Limb (tissue), 2 donors: Measurements from ENCODE around the gene RAB9B.
"Not testable (repeated sequence)": the region's sequence is repeated elsewhere in the genome, so short reads cannot be mapped to it uniquely, and the experiment has no call there.

Experiments used
- DNase-seq, 2 donors: peaks; one replicate each; pipeline ENCODE4 v3.0.0-alpha.2; 2016; ENCODE audit errors: extremely low spot score in 2 of 2

RAB9B gene, protein sequence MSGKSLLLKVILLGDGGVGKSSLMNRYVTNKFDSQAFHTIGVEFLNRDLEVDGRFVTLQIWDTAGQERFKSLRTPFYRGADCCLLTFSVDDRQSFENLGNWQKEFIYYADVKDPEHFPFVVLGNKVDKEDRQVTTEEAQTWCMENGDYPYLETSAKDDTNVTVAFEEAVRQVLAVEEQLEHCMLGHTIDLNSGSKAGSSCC

DNA sequence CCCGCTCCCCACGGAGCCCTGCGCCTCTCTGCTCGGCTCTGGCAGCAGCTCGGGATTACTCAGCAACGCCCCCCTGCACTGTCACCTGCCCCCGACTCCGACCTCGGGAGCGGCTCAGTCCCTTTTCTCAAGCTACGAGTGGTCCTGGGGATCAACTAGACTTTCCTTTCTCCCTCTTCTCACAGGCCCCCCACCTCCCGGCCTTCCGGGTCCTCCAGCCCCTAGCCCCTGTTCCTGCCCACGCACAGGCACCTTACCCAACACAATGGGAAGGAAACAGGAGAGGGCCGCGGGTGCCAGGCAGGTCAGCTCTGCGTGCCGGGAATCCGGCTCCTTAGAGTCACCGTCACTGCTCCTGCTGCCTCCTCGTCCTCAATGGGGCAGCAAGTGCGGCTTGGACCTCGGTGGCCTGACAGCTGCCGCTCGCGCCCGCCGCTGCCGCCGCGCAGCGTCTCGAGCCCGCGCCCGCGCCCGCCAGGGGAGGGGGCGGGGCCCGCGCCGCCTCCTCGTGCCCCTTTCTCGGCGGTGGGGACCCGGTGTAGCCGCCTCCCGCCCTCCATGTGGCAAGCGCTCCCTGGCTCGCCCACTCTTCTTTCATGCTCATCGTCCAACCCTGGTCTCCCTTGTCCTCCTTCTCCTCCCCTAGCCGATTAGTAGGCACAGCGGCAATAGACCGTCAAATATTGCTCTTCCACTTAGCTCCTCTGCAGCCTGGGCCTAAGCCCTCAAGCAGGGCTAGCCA lies at the start of gene RAB9B:
Gene RAB9B, minus strand, starts transcription at position 455 of the 742 bp plus-strand sequence. CDS start 6,473 bp downstream, outside the sequence.
- peak in 1 of 2 donors; percentile 75 for DNase-seq

DNA sequence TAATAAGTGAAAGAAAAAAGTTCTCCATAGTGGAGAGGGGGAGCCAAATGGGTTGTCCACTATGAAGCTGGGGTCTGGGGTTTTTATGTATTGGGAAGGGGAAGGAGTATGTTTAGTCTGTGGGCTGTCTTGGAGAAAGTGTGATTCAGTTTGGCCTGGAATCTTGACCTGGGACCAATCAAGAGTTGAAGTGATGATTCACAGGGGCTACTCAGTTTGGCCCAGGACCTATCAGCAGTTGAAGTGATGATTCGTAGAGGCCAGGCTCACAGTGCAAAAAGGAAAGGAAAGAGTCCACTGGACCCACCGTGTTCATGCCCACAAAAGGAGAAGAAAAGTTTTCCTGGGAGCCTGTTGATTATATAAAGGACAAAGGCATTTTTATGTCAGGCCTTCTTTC lies 47.3 kb upstream of the RAB9B start:
- DNase-seq = no peak

DNA sequence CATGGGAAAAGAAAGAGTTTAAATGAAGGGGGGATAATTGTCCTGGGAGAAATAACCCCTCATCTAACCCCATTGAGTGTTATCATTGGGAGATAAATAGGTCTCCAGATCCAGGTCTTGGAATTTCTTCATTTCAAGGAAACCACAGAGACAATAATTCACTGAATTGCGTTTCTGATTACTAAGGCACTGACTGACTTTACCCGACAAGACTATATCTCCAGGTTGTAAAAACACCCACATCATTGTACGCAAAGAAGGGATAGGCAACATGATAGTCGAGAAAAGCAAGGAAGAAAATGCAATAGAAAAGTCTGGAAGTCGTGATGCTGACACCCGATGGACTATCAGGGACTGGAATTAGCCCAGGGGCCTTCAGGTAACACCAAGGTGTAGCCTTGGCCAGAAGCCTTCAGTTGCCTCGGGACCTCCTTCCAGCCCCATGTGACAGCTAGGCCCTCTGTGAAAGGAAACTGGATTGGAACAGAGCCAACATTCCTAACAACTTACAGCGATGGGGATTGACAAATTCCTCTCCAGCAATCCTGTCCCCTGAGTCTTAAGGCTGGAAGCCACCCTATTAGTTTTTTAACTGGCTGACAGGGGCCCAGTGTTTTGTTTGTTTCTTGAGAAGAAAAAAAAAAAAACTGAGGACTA lies 46.5 kb upstream of the RAB9B start:
- no peak for DNase-seq

DNA sequence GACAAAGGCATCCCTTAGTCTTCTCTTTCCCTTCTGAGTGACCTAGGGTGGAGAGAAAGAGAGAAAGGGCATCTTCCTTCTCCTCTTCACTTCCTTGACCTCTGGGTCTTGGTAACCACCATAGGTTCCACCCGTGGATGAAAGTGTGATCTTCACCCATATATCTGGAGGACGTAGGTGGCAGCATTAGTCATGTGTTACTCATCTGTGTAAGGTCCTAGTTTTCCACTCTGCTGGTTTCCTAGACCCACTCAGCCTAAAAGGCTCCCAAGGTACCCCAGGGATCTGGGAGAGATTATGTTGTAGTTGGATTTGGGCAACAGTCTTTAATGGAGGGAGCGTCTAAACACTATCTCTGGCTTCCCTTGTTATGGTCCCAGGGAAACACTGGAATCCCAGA lies 45.5 kb upstream of the RAB9B start:
- DNase-seq = no peak

DNA sequence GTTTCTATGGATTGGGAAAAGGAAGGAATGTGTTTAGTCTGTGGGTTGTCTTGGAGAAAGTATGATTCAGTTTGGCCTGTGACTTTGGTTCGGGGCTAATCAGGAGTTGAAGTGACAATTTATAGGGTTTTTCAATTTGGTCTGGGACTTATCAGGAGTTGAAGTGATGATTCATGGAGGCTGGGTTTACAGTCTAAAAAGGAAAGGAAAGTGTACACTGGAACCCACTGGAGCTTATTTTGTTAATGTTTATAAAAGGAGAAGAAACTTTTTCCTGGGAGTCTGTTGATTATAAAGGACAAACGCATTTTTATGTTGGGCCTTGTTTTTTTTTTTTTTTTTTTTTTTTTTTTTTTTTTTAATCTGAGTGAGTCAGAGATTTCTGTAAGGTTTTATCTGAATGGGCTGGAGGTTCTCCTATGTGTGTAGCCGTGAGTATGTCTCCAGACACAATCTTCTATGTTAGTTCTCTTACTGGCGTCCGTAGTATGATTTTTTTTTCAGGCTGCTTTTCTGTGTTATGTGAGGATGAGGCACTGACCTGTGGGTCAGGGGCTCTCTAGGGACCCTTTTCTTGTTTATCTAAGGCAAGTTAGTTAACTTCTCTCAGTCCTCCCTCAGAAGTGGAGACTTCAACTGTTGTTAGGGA lies 33.0 kb upstream of the RAB9B start:
- no peak for DNase-seq

DNA sequence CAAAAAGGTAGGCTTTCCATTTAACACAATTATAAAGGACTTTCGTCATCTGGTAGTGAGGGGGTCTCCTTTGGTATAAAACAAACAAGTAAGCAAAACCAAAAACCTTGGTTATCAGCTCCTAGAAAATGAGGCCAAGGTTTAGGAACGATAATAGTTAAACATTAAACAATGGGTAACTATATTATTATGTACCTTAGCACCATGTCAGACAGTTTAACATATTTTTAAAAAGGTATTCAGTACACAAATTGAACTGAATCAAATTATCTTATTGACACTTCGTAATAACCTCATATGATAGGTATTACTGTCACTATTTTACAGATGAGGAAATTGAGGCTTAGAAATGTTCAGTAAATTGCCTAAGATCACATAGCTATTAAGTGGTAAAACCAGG lies 32.1 kb upstream of the RAB9B start:
- DNase-seq = no peak

DNA sequence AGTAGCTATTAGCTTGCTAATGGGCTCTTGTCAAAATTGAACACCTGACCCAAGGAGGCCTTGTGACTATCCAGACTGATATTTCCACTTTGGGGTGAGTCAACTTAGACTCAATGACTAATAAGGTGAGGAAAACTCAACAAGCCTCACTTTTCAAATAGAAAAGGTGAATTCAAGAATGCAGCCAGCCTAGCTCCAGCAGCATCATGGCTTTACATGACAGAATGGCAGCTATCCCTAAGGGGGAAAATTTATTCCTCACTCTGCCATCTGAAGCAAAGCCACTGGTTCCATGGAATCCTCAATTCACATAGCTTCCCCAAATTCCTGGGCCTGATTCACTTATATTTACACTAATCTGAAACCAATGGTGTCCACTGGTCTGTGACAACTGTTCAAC lies 29.1 kb upstream of the RAB9B start:
- no peak for DNase-seq

DNA sequence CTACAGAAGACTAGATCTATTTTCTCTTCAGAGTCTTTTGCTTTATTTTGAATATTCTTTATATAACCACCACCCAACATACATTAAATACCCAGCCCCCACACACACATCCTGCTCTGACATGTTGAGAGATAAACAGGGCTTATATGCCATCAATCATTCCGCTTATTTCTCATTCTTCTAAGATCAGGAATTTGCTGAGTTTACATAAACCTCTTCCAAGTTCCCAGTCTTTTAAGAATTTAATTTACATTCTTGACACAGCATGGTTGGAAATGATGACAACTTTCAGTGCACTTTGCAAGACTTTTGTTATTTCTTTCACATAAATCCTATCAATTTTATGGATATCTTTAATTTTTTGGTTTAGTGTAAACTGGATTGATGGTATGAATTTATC lies 17.5 kb upstream of the RAB9B start:
- DNase-seq = no peak

DNA sequence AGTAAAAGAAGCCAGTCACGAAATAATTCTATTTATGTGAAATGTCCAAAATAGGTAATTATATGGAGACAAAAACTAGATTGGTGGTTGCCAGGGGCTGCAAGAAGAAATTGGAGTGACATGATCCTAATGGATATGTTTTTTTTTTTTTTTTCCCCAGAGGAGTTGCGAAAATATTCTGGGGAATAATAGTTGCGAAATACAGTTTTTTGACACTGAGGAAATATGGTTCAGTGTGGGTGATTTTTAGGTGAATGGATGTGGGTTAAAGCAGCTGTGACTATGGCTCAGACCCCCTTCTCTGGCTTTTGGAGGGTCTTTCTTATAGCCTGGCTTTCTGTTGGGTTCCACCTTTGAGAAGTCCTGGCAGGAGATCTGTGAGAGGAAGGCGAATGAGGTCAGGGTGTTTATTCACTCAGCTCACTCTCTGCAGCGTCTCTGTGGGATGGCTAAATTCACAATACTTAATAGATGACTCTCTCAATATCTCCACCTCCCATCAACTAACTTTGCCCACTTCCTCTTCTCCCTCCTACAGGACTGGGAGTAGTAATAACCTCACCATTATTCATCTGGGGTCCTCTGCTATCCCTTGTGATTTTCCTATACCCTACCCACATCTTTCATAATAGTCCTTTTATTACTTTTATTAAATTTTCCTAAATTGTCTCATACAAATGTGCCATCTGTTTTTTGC lies 15.3 kb upstream of the RAB9B start:
- DNase-seq = no peak

DNA sequence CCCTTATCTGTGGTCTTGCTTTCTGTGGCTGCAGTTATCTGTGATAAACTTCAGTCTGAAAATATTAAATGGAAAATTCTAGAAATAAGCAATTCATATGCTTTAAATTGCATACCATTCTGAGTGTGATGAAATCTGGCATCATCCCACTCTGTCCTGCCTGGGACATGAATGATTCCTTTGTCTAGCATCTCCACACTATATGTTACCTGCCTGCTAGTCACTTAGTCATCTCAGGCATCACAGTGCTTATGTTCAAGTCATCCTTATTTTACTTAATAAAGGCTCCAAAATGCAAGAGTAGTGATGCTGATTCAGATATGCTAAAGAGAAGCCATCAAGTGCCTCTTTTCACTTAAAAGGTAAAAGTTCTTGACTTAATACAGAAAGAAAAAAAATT lies 14.3 kb upstream of the RAB9B start:
- no peak for DNase-seq

DNA sequence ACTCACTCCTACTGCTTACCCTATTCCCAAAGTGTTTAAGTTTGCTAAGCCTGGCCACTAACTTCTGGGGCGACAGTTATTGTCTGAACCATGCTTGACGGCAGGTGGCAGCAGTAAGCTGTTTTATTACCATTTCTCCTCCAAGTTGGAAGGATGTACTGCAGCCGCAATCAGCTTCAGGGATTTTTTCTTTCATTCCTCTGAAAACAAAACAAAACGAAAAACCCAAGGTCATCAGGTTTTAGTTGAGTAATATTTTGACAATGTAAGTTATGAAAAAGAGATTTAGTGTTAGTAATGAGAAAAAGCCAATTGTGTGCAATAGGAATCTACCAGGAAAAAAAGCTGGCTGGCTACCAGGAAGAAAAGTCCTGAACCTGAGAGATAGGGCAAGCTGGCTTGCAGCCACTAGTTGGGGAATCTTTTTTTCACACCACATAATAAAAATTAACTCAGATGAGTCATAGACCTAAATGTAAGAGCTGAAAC lies 13.2 kb upstream of the RAB9B start:
- DNase-seq = peak; percentile 30 to 59

DNA sequence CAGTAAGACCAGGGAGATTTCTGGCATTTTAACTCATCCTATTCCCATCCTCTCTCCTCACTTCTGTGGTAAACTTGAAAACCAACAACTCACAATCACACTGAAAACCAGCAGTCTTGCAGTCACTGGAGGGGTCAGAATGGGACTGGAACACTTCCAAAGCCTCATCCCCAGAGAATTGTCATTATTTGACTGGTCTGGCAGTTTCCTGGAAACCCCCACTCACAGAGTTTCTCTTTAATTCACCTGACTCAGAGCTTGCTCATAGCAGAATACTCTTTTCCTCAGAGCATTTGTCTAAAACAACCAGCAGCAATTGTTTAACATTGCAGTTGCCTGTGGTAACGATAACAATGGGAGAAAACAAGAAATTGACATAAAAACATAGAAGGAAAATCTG lies 7.3 kb upstream of the RAB9B start:
- DNase-seq = no peak

DNA sequence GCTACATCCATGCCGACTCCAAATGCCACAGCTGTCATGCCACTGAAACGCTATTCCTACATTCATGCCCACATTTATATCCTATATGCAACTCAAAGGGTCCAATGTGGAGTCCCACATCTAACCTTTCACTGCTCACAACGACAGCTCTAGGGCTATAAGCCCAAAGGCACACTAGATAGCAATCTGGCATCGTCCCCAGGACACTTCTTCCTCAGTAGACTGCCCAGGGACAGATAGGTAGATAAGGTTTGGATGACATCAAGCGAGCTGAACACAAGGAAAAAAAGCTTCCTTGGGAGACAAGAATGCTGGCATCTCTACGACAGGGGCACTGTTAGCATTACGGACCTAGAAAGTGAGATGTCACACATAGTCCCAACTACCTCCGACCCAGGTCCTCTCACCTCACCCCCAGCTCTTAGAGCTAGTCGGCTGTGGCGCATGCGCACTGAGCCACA lies 685 bp downstream of the RAB9B start:
- peak in 1 of 2 donors; percentile 4 for DNase-seq

DNA sequence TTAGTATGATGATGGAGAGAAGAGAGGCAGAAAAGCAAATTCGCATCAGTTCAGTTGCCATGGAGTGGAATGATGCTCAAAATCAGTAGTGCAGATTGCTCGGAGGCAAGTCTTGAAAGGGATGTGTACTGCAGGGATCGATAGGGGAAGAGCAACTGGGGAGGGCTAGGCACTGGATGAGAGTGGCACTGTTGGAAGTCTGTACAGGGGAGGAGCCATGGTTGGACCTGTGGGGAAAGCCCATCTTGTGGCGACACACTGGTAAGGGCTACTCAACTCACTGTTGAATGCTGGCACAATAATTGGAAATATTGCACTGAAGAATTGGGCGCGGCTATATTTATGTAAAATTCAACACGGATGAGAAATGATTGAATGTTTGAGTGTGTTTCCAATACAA lies 1.2 kb downstream of the RAB9B start:
- no peak for DNase-seq

DNA sequence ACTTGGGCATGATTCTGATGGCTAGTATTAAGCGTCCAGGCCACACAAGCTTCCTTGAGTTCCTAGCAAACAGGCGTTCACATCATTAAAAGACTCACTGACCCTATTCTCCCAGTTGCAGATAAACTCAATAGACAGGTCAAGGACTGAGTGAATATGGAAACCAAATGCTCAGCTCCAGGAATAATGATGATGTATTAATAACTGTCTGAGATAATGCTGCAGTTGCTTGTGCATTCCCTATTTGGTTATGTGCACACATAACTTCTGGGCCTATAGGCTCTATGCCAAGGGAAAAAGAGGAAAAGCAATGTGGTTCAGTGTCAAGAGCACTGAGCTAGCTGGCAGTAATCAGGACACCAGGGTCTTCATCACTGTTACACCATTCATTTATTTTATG lies 3.5 kb downstream of the RAB9B start:
- no peak for DNase-seq

DNA sequence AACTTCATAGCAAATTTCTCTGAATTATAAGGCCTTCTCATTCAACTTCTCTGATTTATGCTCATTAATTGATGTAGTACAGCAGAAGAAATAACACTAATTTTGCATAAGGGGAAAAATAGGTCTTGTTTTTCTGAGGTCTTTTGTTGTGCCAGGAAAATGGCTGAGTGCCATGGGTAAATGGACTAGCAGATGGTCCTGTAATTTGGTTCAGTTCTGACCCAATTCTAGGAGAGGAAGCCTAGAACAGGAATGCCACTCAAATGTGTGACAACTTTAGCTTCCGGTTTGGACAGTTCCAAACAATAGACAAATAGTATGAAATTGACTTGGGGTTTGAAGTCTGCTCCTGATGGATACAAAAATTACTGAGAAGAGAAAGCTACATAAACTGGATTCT lies 6.2 kb downstream of the RAB9B start:
- no peak for DNase-seq

DNA sequence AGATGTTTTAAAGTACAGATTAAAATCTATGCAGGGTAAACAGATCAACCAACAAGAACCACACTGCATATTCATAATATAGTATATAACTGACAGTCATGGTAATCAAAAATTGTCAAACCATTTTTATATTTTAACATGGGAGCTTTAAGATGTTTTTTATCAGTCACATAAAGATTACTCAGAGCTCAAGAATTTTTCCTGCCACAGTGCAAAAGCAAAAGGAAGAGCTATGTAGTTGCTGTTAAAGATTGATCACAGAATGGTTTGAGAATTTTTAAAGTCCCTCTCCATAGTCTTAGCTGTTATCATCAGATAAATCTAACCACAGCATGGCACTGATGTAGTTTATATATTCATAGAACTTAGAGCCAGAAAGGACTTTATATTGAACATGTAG lies 8.5 kb downstream of the RAB9B start:
- DNase-seq = no peak

DNA sequence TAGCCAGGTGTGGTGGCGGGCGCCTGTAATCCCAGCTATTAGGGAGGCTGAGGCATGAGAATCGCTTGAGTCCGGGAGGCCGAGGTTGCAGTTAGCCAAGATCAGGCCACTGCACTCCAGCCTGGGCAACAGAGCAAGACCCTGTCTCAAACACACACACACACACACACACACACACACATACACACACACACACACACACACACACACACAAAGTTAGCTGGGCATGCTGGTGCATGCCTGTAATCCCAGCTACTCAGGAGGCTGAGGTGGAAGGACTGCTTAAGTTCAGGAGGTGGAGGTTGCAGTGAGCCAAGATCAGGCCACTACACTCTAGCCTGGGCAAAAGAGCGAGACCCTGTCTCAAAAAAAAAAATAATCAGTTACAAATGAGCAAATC lies 11.3 kb downstream of the RAB9B start:
- not testable (repeated sequence) for DNase-seq

DNA sequence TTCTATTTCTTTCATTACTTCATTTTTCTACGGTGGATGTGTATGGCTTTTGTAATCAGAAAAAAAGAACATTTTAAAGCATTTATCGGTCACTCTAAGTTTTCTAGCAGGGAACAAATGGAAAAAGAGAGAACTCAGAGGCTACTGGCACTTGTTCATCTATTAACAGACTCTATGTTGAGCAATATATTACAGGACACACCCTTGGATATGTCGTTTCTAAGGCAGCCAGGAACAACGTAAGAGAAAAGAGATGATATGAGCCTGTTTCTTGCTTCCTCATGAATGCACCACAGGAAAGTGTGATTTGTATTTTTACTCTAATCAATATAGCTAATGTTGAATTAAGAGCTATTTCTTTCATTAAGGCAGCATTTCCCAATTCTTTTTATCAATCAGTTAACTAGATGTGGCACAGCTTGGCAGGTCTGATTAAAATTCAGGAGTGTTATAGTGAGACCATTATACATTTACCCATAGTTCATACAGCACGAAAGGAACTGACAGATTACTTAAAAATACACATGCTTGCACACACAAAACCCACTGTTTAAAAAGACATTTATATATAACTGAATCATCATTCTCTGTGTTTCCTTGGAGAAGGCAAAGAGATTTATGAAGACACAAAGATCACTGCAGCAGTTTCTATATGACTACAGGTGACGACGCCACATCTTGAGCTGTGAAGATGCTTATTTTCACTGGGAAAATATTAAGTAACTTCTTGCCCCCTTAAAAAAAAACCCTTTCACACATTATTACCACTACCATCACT lies 13.0 kb downstream of the RAB9B start:
- DNase-seq = no peak

DNA sequence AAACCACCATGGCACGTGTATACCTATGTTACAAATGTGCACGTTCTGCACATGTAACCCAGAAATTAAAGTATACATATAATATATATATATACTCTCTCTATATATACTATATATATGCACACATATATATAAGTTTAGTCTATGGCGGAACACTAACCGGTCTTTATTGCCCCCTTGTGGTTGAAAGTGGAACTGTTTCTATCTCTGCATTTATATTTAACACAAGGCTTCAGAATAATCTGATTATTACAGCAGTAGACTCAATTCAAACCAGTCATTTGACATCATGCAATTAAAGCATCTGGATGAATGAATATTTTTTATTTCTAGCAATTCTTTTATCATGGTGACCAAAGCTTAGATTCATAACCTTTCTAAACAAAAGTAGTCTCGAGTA lies 14.6 kb downstream of the RAB9B start:
- peak in 1 of 2 donors; percentile 50 for DNase-seq

DNA sequence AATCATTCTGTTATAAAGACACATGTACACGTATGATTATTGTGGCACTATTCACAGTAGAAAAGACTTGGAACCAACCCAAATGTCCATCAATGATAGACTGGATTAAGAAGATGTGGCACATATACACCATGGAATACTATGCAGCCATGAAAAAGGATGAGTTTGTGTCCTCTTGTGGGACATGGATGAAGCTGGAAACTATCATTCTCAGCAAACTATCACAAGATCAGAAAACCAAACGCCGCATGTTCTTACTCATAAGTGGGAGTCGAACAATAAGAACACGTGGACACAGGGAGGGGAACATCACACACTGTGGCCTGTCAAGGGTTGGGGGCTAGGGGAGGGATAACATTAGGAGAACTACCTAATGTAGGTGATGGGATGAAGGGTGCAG lies 15.0 kb downstream of the RAB9B start:
- DNase-seq = not testable (repeated sequence)
